Stimulated activated naive CD4-positive, alpha-beta T cell (primary cell): Measurements from ENCODE around the gene MTA1.

Experiments used
- DNase-seq, 6 experiments: peaks; one replicate each; lab custom pipeline; 2025; lab: John Stamatoyannopoulos, UW

MTA1 gene

GRCh38 chr14:105419195-105420091, at the start of gene MTA1:
Gene MTA1 (plus strand): TSS chr14:105419827. CDS start chr14:105420036, 209 bp downstream.
- DNase-seq, result peak in 5 of 6 experiments; percentile 14 to 51 (median 34)

DNA sequence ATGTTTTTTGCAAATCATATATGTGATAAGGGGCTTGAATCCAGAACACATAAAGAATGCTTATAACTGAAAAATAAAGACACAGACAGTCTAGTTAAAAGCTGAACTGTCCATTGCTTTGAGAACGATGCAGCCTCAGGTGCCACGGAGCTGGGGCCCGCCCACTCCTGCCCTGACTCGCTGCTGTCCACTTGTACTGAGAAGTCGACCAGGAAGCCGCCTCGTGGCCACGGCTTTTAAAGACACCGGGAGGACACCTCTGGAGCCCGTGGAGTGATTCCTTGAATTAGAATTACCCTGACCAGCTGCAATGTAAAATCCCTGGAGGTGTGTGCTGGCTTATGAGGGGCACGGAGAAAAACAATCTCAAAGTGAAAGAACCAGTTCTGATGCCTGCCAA, 45.2 kb upstream of the MTA1 start:
- no peak for DNase-seq

- no peak for DNase-seq
Measured at GRCh38 chr14:105375635-105376057, 44.0 kb upstream of the MTA1 start.

GRCh38 chr14:105376521-105377440, 42.8 kb upstream of the MTA1 start:
- no peak for DNase-seq

DNA sequence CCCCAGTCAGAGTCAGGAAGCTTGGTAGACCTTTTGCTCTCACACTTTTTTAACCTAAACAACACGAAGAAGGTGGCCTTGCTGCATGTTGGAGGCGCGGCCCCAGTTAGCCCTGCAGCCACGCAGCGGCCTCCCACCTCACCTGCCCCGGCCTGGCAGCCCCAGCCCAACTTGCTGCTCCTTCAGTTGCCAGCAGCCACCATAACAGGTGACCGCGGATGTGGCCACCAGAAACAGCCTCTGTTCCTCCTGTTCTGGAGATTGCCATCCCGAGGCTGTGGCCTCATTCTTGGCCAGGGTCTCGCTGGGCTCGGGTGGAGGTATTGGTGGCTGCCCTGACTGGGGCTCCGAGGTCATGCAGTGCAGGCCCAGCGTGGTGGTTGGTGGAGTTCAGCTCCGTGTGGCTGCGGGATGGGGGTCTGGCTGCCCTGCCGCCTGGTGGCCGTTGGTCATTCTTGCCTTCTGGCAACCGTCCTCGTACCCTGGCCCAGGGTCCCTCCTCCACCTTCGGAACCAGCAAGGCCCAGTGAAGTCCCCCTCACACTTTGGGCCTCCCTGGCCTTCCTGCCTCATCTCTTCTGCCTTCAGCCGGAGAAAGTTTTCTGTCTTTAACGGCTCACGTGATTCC, 42.0 kb upstream of the MTA1 start:
- no peak for DNase-seq

DNA sequence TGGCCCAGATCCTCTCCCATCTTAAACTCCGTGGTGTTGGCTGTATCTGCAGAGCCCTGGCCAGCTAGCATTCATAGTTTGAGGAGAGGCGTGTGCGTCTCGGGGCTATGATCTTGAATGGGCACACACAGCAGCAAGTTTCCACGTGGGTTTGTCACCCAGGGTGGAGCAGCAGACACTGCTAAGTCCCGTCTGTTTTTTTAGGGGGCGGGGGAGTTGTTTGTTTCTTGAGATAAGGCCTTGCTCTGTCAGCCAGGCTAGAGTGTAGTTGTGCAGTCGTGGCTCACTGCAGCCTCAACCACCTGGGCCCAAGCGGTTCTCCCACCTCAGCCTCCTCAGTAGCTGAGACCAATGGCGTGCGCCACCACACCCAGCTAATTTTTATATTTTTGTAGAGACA, 41.4 kb upstream of the MTA1 start:
- no peak for DNase-seq

GRCh38 chr14:105378873-105379685, 40.5 kb upstream of the MTA1 start:
- no peak for DNase-seq

DNA sequence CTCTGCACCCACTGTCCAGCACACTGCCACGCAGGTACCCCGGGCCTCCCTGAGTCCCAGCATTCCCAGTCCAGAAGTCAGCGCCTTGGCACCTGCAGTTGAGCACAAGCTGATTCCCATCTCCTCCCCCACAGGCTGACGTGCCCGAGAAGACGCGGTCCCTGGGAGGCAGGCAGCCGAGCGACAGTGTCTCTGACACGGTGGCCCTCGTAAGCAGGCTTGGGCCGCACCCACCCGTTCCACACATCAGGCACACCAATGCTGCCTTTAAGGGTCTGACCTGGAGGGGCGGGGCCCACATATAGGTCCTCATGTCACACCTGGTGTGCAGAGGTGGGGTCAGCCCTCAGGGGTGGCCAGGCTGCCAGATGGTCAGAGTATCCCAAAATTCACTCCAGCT, 39.7 kb upstream of the MTA1 start:
- no peak for DNase-seq

- no peak for DNase-seq
Measured at GRCh38 chr14:105380756-105381155, 38.9 kb upstream of the MTA1 start.

- DNase-seq, result no peak
Measured at GRCh38 chr14:105381446-105382342, 37.9 kb upstream of the MTA1 start.

GRCh38 chr14:105382343-105383082, 37.1 kb upstream of the MTA1 start:
- DNase-seq, result no peak

- no peak for DNase-seq
Measured at GRCh38 chr14:105383083-105383730, 36.4 kb upstream of the MTA1 start.

DNA sequence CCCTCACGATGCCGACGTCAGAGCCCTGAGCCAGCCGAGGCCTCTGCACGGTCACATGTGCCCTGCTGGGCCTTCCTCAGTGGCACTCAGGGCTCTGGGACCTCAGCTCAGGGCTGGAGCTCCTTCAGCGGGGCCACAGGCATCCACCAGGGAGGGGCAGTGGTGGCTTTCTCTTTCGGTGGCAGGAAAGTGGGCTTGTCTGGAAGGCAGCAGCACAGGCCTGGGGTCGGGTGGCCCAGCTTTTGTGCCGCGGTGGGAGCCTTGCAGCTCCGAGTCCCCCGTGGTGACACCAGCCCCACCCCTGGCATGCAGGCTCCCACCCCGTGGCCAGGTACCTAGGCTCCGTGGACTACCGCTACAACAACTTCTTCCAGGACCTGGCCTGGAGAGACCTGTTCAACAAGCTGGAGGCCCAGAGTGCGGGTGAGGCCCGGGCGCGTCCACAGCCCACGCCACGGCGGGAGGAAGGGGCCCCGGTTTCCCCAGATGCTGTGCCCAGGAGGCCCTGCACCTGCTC, 35.5 kb upstream of the MTA1 start:
- DNase-seq, result no peak

- no peak for DNase-seq
Measured at GRCh38 chr14:105384605-105385321, 34.9 kb upstream of the MTA1 start.

GRCh38 chr14:105385322-105385637, 34.3 kb upstream of the MTA1 start:
- no peak for DNase-seq

GRCh38 chr14:105385698-105386365, 33.8 kb upstream of the MTA1 start:
- no peak for DNase-seq

GRCh38 chr14:105386581-105387529, 32.8 kb upstream of the MTA1 start:
- DNase-seq, result no peak
